NCI-H2107 treated with DMSO at 0.1 percent for 48 hours (cell line): ENCODE results near the gene IQGAP3.
"Not testable (repeated sequence)": the region's sequence is repeated elsewhere in the genome, so short reads cannot be mapped to it uniquely, and the experiment has no call there.

ENCODE experiments used
- DNase-seq: peaks from one replicate; lab custom pipeline; 2025; ENCODE audit not compliant: unreplicated experiment; lab: John Stamatoyannopoulos, UW

The IQGAP3 gene

GRCh38 chr1:156592910-156593660 is 20.7 kb upstream of the IQGAP3 start:
- DNase-seq = no peak

- DNase-seq = no peak
Observed at GRCh38 chr1:156592158-156592909, 20.0 kb upstream of the IQGAP3 start.

DNA sequence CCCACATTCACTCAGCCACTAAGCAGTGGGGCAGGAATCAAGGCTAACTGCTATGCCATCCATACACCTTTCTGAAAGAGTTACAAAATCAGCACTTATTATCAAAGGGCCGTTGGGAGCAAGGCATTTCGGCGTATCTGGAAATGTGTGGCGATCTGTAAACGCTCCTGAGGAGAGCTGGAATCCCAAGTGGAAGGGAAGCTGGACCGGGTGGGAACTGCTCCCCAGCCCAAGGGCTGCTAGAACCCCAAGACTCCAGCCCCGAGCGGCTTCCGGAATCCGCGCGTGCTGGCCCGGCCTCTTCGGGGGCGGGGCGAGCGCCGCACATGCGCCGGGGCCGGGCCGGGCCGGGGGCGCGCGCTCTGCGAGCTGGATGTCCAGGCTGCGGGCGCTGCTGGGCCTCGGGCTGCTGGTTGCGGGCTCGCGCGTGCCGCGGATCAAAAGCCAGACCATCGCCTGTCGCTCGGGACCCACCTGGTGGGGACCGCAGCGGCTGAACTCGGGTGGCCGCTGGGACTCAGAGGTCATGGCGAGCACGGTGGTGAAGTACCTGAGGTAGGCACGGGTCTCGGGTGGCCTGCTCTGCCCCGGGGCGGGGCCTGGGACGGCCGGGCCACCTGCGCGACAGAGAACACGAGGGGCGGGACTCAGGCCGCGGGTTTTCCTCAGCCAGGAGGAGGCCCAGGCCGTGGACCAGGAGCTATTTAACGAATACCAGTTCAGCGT is 19.2 kb upstream of the IQGAP3 start, which contains the start of gene NAXE:
Gene NAXE, plus strand, starts transcription at position 345 of the 726 bp plus-strand sequence. Its CDS starts 29 bp downstream, at position 374.
- DNase-seq = peak; percentile 24

DNA sequence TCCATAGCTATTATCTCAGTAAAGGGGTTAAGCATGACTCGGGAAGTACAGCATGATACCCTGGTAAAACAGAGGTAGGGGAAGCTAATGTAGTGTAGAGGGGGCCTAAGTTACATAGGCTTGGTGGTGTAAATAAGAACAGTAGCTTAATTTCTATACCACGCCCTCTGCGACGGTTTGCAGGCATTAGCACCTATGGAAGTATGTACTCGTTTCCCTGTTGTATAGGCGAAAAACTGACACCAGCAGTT is 18.7 kb upstream of the IQGAP3 start:
- DNase-seq = no peak

- DNase-seq = peak; percentile 18
Observed at GRCh38 chr1:156590326-156591180, 18.2 kb upstream of the IQGAP3 start.

DNA sequence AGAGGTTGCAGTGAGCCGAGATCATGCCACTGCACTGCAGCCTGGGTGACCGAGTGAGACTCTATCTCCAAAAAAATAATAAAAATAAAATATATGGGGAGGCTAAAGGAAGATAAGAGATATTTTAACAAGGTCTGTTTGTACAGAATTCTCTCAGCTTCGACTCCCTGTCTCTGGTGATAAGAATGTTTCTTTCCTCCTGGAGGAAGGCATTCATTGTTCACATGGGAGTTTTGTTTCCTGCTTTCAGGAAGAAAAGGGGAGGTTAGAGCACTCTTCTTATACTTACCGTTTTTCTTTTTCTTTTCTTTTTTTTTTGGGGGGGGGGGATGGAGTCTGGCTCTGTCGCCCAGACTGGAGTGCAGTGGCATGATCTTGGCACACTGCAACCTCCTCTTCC is 17.2 kb upstream of the IQGAP3 start:
- DNase-seq = no peak

DNA sequence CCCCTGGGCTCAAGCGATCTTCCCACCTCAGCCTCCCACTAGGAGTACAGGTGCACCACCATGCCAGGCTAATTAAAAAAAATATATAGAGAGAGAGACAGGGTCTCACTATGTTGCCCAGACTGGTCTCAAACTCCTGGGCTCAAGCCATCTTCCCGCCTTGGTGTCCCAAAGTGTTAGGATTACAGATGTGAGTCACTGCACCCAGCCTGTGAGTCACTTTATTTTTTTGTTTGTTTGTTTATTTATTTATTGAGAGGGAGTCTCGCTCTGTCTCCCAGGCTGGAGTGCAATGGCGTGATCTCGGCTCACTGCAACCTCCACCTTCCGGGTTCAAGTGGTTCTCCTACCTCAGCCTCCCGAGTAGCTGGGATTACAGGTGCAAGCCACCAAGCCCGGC is 15.6 kb upstream of the IQGAP3 start:
- DNase-seq = not testable (repeated sequence)

- no peak for DNase-seq
Observed at GRCh38 chr1:156586892-156587477, 14.6 kb upstream of the IQGAP3 start.

GRCh38 chr1:156586323-156586722 is 14.0 kb upstream of the IQGAP3 start:
- DNase-seq = no peak

DNA sequence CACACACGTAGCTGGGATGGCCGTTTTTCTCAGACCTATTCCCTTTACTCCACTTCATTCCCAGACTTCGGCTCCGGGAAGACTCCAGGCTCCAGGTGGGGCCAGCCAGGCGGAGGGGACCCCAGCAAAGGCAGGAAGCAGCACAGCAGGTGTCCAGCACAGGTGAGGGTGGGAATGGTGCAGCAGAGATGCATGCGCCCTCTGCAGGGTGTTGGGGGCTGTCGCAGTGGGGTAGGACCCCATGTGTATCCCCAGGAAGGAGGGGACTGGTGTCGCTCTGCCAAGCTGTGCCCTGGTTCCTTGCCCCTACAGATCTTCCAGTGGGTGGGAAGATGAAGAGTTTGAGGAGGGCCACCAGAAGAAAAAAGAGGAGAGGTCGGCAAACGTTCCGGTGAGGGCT is 12.4 kb upstream of the IQGAP3 start:
- DNase-seq = no peak

DNA sequence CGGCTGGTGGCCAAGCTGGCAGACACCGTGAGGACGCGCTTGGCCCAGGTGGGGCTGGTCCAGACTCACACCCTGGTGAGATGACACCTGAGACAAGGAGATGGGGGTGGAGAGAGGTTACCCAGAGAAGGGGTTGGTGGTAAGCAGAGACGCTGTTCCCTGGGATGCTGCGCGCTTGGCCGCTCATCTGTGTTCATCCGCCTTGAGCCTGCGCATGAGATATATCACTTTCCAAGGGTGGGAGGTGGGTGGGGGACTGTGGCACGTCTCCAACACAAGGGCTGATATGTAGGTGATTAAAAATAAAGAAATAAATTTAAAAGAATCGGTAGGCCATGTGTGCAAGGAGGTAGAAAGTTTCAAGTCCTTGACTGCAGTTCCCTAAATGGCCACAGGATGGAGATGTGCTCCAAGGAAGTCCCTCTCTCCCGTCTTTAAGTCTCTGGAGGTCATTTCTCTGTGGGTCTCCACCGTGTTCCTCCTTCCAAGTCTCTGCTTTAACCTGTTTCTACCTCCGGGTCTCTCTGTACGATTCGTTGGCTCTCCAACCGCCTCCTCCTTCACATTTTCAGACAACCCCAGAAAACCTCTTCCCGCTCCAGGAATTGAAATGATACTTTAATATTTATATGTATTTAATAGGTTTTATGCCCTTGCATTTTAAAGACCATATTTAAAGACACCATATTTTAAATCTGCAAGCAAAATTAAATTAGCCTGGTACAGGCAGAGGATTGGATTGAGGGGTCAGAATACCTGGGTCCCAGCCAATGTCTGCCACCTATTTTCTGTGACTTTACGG is 11.7 kb upstream of the IQGAP3 start:
- peak; percentile 70 for DNase-seq

DNA sequence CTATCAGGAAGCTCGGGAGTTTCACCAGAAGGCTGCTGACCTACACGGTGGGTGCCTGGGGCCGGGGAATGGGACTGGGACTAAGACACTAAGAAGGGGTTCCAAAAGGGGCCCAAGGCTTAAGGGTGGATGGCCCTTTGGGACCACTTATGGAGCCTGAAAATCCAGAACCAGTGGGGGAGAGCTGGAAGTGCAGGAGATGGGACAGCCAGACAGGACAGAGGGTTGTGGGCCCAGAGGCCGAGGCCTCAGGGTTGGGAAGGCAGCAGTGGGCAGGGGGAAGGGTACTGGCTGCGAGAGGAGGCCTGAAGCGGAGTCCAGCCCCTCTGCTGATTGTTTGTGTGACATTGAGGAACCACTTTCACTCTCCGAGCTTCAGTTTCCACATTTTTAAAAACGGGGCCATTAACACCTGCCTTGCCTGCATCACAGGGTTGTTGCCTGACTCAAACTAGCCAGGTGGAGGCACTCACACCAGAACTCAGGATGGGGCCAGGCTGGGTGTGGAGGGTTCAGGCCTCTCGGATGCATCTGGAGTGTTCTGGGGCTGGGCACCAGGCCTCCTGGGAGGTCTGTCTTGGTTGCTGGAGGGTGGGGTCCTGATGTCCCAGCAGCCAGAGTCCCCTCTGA is 10.1 kb upstream of the IQGAP3 start:
- DNase-seq = no peak

- no peak for DNase-seq
Observed at GRCh38 chr1:156581661-156582387, 9.5 kb upstream of the IQGAP3 start.

- DNase-seq = no peak
Observed at GRCh38 chr1:156579472-156579871, 7.1 kb upstream of the IQGAP3 start, which contains the start of gene TTC24. Gene TTC24 (plus strand): TSS chr1:156579723. CDS start chr1:156581365, 1,642 bp downstream.

DNA sequence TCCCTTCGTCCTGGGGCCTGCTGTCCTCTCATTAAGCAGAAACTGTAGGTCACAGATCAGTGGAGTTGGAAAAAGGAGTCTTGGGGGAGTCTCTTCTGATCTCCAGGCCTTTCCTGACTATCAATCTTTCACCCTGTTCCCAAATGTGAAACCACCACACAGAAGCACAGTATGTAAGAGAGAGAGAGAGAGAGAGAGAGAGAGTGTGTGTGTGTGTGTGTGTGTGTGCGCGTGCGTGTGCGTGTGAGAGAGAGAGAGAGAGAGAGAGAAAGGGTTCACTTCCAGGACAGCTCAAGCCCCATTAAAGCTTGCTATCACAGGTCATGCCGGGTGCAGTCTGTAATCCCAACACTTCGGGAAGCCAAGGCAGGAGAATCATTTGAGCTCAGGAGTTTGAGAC is 5.7 kb upstream of the IQGAP3 start:
- DNase-seq = no peak

GRCh38 chr1:156577550-156577949 is 5.2 kb upstream of the IQGAP3 start:
- no peak for DNase-seq

GRCh38 chr1:156574039-156574633 is 1.8 kb upstream of the IQGAP3 start:
- DNase-seq = no peak

GRCh38 chr1:156572663-156573018 is 276 bp upstream of the IQGAP3 start:
- DNase-seq = no peak
